ENCODE measurements around the gene ADAMTS15. TPM values are rescaled to one million over a fixed set of nuclear protein-coding genes. Genes with fewer than 3 reads are reported as not detected.
"Not testable (repeated sequence)": the region's sequence is repeated elsewhere in the genome, so short reads cannot be mapped to it uniquely, and the experiment has no call there.

Gene ADAMTS15
- total and polyA plus RNA-seq, 9 donors = 0.95 to 7.2 (median 2.7) TPM

- Histone ChIP-seq H3K4me1 (ENCODE audit: insufficient read depth) (peaks cover 2% of the 10 kb centered on the region), H3K27ac (no peak overlapping the region), H3K27me3 (no peaks in the 10 kb centered on the region), H3K36me3 (no peaks in the 10 kb centered on the region), H3K4me3 (no peak overlapping the region), H3K9me3 (no peaks in the 10 kb centered on the region)
- no peak for DNase-seq
- 28 to 55% (median 40%) methylated on average over 3 of the region's 3 CpGs for WGBS, 3 donors
- intact Hi-C loops (cut with DNase I) = loop anchor here in 2 of 4 donors (5.0 to 10.0 kb wide), 2 partner anchors 426 to 459 kb away; no protein-coding TSS in a partner anchor
- TF ChIP-seq CTCF (IDR thresholded peaks at IDR 0.05) (no peak), EP300 (IDR thresholded peaks at IDR 0.05) (no peak), POLR2A (IDR thresholded peaks at IDR 0.05) (no peak)
These were observed 12.3 kb upstream of the ADAMTS15 start for GRCh38 chr11:130436171-130436570.

GRCh38 chr11:130437848-130438247, 10.6 kb upstream of the ADAMTS15 start:
- WGBS, 3 donors = 92 to 98% (median 96%) methylated on average over 7 of the region's 7 CpGs
- Histone ChIP-seq H3K27me3 (no peaks in the 10 kb centered on the region), H3K9me3 (no peaks in the 10 kb centered on the region), H3K36me3 (no peaks in the 10 kb centered on the region), H3K4me1 (ENCODE audit: insufficient read depth) (peaks cover 2% of the 10 kb centered on the region), H3K27ac (no peak overlapping the region), H3K4me3 (no peak overlapping the region)
- TF ChIP-seq POLR2A (IDR thresholded peaks at IDR 0.05) (no peak), EP300 (IDR thresholded peaks at IDR 0.05) (no peak), CTCF (IDR thresholded peaks at IDR 0.05) (no peak)
- no peak for DNase-seq
- intact Hi-C loops (cut with DNase I) = loop anchor here in 2 of 4 donors (5.0 to 10.0 kb wide), 2 partner anchors 424 to 457 kb away; no protein-coding TSS in a partner anchor

GRCh38 chr11:130438401-130439159, 9.9 kb upstream of the ADAMTS15 start:
- not testable (repeated sequence) for H3K36me3 ChIP-seq; H3K4me3 ChIP-seq; H3K27me3 ChIP-seq; H3K4me1 ChIP-seq (ENCODE audit: insufficient read depth); H3K27ac ChIP-seq; DNase-seq; H3K9me3 ChIP-seq
- intact Hi-C loops (cut with DNase I) = loop anchor here in 2 of 4 donors (5.0 to 10.0 kb wide), 2 partner anchors 424 to 456 kb away; no protein-coding TSS in a partner anchor
- 94 to 97% (median 95%) methylated on average over 10 of the region's 10 CpGs for WGBS, 3 donors

GRCh38 chr11:130439160-130439519, 9.3 kb upstream of the ADAMTS15 start:
- 75 to 96% (median 93%) methylated on average over 4 of the region's 4 CpGs for WGBS, 3 donors
- intact Hi-C loops (cut with DNase I) = loop anchor here in 2 of 4 donors (5.0 to 10.0 kb wide), 2 partner anchors 423 to 456 kb away; no protein-coding TSS in a partner anchor
- no peak for DNase-seq
- H3K27me3 ChIP-seq = no peaks in the 10 kb centered on the region
- peaks cover 2% of the 10 kb centered on the region for H3K4me1 ChIP-seq (ENCODE audit: insufficient read depth)
- no peaks in the 10 kb centered on the region for H3K9me3 ChIP-seq
- TF ChIP-seq CTCF (IDR thresholded peaks at IDR 0.05) (no peak), EP300 (IDR thresholded peaks at IDR 0.05) (no peak), POLR2A (IDR thresholded peaks at IDR 0.05) (no peak)
- H3K4me3 ChIP-seq = no peak overlapping the region
- no peak overlapping the region for H3K27ac ChIP-seq
- no peaks in the 10 kb centered on the region for H3K36me3 ChIP-seq

- DNase-seq = no peak
- Histone ChIP-seq H3K4me3 (no peak overlapping the region), H3K27me3 (no peaks in the 10 kb centered on the region), H3K27ac (no peak overlapping the region), H3K4me1 (ENCODE audit: insufficient read depth) (peaks cover 2% of the 10 kb centered on the region), H3K9me3 (no peaks in the 10 kb centered on the region), H3K36me3 (no peaks in the 10 kb centered on the region)
- 74 to 97% (median 81%) methylated on average over 6 of the region's 6 CpGs for WGBS, 3 donors
- TF ChIP-seq EP300 (IDR thresholded peaks at IDR 0.05) (no peak), POLR2A (IDR thresholded peaks at IDR 0.05) (no peak), CTCF (IDR thresholded peaks at IDR 0.05) (no peak)
- intact Hi-C loops (cut with DNase I) = loop anchor here in 2 of 4 donors (5.0 to 10.0 kb wide), 2 partner anchors 422 to 455 kb away; no protein-coding TSS in a partner anchor
These were observed 8.6 kb upstream of the ADAMTS15 start for GRCh38 chr11:130439876-130440275.
